HG02943 (cell line): ENCODE results near the gene LIMCH1.

Experiments
- ATAC-seq: cut with Tn5 transposase; IDR thresholded peaks from one replicate; pipeline ENCODE4 v1.9.1; 2021; ENCODE audit warnings: mild to moderate bottlenecking, low read depth, moderate library complexity; ENCODE audit not compliant: unreplicated experiment

LIMCH1 gene

DNA sequence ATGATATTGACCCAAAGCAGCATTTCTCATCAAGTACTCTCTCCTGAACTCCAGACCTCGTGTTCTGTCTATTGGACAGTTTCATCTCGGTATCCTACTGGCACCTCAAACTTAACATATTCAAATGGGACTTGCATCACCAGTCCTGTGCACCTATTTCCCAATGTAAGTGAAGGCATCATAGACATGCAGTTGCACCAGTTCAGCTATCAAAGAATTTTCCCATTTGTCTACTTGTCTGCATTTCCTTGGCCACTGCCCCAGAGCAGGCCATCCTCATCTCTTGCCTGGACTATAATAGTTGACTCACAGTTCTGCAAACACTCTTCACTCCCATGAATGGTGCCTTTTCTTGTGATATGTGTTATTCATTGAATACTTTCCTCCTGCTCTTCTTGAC is 11.3 kb upstream of the LIMCH1 start:
- ATAC-seq, result no peak

DNA sequence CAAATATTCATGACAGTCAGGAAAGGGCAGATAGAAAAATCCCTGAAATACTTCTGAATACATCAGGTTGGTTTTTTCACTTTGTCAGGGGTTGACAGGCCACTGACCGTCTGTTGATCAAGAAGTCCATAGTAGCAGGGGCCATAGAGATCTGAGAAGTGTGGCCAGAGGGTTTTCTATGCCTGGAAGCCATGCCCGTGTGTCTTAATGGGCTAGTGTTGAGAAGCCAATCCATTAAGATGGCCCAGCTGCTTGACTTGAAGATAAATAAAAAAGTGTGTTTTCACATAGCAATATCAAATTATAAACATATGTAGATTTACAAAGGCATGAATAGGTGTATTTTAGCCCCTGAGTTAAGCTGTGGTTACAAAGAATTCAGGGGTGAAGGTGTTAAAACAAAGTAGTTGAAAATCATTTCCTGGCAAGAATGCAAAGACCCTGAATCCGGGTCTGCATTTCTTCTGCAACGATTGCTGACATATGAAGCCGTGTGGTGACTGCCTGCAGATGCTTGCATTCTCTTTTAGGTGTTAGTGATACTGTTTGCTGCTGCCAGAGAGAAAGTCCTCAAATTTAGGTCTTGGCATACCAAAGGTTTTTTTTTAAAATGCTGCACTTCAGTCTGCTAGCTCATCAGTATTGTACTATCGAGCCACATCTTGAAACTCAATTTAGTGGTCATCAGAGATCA is 9.3 kb upstream of the LIMCH1 start:
- ATAC-seq, result no peak

DNA sequence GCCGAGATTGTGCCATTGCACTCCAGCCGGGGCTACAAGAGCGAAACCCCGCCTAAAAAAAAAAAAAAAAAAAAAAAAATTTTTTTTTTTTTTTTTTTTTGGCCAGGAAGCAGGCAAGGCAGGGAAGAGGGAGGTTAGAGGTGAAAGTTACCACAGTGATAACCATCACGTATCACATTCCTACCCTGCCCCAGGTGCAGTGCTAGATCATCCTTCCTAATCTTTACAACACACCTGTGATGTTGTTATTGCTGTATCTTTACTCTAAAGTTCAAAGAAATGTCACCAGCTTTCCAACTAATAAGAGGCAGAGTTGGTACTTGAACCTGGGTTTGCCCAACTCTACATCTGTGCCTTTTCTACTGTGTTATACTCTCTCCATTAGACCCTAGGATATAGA is 7.2 kb upstream of the LIMCH1 start:
- no peak for ATAC-seq

DNA sequence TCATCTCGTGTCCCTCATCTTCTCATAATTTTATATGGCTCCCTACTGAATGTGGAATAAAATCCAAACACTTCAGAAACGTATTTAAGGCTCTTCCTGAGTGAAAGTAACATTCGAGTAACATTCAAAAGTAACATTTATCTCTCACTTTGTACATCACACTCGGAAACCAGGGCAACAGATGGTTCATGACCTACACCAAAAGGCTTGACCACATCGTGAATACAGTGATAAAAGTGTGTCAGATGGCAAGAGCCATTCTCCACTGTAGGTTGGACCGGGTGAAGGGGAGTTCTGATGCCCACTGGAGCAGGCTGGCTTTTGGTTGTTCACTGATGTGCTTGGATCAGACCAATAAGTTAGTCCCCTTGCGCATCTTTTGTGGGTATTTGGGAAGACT is 5.6 kb upstream of the LIMCH1 start:
- ATAC-seq, result no peak

DNA sequence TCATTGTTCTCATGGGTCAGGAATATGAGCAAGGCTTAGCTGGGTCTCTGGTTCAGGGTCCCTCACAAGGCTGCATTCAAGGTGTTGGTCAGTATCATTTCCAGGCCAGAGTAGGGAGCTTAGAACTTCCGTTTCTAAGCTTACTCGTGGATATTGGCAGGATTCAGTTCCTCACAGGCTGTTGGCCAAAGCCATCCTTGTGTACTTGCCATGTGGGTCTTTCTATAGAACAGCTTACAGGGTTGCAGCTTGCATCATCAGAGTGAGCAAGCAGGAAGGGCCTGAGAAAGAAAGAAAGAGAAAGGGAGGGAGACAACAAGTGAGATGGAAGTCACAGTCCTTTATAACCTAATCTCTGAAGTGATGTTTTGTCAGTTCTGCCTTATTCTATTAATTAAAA is 5.1 kb upstream of the LIMCH1 start:
- no peak for ATAC-seq

DNA sequence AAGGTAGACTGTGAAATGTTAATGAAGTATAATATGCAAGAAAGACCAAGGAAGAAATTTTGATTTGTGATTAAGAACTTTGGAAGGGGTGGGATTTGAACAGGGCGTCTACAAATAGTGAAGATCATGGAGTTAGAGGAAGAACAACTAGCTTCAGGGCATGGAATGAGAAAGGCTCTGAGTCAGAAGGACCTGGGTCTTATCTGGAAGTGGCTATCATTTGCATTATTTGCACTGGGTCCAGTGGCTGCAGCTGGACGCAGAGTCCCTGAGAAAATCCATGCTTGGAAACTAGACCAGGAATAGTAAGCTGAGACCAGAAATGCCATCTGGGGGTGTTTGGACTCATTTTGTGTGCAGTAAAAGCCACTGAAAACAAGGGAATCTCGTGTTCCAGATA is 4.3 kb upstream of the LIMCH1 start:
- no peak for ATAC-seq

DNA sequence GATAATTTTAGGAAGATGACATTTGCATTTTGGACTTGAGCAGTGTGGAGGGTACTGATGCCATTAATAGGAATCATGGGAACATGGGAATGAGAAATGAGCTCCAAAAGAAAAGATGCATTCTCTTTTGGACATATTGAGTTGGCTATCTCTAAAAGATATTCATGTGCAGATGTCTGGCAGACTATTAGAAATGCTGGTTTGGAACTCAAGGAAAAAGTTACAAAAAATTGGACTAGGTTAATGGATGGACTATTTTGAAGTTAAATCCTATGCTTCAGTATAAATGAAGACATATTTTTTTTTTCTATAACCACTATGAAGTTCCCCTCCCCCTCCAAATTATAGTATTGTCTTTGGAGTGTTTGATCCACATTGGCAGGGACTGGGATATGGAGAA is 3.6 kb upstream of the LIMCH1 start:
- no peak for ATAC-seq

DNA sequence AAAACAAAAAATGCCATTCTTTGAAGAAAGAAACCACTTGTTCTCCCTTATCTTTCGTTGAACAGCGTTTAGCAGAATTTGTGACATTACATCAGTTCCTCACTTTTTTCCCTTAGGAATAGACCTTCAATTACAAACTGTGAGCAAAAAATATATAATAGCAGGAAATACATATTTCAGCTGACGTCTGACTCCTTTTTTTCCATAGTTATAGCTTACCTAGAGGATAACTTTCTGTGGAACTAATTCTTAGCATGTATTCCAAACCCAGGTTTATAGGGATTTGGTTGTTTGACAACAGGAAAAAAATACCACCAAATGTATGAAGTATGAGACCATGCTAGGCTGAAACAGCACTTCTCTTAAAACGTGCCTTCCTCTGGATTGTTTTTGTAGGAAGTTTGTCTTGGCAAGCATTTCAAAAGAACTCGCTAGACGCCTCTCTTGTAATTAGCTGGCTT is 2.0 kb upstream of the LIMCH1 start:
- ATAC-seq, result no peak

DNA sequence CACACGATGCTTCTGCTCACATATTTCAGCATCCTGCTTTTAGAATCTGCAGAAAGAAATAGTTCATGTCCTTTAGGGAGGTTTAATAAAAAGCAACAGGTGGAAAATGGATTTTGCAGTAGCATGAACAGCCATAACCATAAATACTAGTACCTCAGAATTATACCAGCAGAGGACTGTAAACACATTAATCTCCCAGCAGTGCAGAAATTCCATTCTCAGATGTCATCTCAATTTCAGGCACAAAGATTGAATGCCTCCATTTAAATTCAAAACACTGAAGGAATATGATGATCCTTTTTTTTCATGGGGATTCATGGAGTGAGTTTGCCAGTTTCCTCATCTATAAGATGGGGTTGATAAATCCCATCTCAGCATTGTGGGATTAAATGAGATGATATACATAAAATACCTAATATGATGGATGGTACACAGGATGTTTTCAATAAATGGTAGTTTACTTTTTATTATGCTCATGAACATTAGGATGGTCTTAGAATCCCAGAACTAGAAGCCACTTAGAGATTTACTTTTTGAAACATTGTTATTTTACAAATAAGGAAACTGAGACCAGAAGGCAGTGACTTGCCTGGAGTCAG is 566 bp upstream of the LIMCH1 start:
- ATAC-seq, result no peak

DNA sequence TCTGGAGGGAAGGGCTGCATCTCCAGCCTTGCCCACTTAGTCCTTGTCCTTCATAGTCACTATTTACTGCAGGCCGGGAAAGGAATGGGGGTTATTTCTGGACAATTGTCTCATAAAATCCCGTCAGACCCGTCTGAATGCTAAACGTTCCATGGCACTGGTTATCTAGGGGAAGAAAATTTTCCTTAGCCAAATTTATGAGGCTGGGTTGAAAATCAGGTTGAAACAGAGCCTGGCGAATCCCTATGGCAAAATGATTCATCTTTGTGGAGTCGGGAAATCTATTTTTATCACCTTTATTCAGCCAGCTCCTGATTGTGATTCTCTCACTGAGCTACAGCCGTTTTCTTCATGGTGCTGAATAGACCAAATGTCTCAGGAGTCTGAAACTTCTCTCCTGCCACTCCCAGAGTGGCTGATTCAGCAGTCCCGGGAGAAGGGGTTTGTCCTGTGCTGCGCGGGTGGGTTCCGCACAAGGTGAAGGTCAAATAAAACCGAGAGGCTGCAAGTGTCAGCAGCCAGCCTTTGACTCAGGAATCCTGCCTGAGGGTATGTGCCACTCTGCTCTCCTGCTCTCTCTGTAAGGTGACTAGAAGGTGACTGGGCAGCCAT is 1.0 kb downstream of the LIMCH1 start:
- ATAC-seq, result no peak

DNA sequence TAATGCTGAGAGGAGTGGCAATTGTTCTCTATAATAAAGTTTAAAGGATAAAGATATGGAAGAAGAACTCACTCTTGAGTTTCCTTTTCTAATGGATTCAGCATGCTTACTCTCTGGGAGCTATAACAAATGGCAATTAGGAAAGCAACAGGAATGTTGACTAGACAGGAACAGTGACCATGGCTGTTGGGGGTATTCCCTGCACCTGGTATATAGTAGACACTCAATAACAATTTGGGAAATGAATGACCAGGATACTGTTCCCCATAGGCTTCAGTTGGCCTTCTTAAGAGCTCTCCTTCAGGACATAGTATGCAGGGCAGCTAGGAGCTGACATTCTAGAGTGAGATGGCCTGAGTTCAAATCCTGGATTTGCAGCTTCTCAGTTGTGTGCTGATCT is 1.8 kb downstream of the LIMCH1 start:
- no peak for ATAC-seq

DNA sequence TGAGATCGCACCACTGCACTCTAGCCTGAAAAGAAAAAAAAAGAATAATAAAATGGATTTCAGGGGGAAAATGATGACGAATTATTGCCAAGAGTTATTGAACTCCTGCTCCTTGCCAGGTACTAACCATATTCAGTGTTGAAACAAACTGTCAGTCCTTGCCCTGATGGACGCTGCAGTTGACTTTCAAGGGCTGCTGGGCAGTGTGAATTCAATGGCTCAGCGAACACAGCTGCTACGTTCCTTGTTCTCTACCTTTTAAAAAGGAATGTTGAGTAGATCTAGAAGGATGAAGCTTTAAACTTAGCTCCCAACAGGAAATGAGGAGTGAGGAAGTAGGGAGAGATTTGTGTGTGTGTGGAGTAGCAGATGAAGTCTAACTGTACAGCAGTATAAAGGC is 2.7 kb downstream of the LIMCH1 start:
- ATAC-seq, result no peak

DNA sequence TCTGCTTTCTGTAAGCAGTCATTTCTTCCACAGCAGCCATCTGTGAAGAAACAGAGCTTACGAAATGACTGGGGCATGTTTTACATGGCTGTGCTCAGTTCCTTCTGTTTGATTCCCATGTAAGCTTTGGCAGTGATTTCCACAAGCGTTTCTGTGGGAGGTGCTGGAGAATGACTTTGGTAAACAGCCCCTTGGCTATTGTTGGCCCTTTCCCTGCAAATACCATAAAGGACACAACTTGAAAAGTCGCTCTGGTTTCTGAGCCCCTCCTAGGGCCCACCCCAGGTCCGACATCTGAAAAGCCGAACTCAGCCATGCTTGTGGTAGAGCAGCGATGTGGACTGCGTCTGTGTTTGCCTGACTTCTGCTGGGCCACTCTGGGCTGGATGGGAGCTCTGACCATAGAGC is 3.7 kb downstream of the LIMCH1 start:
- no peak for ATAC-seq

DNA sequence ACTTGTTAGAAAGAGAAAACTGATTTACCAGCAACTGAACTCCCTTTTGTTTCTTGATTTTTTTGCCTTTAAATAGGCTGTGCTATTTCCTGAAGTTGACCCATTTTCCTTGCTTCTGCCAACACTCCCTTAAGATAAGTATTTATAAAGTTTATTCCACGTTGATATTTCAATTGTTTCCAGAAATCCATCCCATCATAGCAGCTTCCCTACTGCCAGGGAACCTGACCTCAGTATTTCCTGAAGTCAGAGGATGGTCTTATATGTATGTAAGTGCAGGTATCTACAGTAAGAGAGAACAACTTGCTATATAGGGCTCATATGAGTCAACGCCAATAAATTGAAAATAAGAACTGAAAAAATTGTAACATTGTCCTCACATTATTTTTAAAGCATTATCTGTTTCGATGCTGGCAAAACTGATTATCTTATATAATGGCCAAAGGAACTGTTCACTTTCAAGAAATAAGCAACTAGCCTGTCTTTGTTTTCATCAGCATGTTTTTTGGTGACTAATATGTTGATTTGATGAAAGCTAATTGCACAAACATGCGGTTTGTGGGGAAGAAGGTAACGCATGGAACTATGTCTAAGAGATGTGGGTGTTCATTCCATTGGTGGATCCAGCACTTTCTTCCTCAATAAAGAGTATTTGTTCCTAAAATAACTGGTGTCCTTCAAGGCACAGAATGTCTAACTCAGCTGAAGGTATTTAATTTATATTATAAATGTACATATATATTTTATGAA is 4.7 kb downstream of the LIMCH1 start:
- no peak for ATAC-seq

DNA sequence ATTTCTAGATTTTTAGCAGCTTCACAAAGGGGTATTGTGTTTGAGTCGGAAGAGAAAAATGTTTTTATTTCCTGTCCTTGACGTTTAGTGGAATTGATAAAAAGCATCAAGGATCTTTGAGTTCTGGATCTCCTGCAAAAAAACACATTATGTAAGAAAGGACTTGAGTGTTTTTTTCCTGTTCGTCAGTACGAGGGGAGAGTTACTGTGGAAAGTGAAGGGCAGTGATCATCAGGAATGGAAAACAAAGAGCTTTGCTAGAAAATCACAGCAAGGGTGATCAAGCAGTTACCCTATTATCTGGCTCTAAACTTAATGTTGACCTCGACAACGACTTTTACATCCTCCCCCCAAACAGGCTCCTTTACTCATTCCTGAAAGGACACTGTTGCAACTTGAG is 7.3 kb downstream of the LIMCH1 start:
- ATAC-seq, result no peak

DNA sequence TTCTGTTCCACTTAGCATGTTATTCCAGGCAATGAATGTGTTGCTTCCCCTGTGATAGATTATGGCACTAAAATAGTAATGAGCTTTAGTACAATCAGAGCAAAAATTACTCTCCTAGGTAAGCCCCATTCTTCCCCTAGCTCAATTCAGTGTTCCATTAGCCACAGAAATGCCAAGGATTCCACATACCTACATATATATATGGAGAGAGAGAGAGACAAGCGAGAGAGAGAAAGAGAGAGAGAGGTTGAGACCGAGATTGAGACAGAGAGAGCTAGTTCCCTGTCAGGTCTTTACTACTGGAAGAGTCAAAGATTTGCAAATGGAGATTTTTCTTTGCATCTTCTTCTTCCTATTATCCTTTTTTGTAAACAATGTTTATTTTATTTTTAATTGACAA is 8.7 kb downstream of the LIMCH1 start:
- no peak for ATAC-seq

DNA sequence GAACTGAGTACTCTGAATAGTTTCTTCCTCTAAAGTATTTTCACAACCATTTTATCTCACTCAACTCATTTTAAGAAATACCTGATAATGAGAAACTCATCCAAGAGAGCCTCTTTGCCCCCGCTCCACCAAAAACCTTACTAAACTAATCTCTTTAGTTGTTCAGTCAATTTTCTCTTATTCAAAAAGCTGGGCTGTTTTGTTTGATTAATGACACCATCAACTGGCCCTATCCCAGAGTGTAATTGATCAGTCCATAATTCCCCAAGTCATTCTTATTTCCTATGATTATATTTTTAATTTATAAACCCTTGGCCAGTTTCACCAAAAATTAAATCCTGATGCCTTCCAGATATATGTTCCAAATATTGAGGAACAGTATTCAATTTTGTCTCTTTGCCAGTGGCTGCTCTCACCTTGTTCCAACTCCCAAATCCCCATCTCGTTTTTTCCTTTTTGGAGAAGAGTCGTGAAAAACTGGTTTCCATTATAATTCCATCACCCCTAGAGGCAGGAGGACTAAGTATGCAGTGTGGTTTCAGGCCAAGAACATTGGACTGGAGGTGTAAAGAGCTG is 10.4 kb downstream of the LIMCH1 start:
- ATAC-seq, result no peak

DNA sequence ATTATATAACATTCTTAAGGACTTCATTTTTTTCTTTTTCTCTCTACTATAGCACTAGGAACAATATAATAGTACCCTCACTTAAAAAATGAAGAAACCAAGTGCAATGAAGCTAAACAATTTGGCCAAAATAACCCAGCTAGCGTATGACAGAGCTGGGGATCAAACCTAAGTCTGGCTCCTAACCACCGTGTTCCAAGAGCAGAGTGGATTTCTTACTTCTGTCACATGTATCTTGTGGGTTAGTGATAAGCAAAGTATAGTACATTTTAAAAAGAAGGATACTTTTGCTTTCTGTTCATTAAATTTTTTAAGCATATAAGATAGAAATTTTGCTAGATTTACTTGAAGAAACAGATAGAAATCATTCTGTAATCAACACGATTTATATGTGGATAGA is 11.5 kb downstream of the LIMCH1 start:
- ATAC-seq, result no peak

DNA sequence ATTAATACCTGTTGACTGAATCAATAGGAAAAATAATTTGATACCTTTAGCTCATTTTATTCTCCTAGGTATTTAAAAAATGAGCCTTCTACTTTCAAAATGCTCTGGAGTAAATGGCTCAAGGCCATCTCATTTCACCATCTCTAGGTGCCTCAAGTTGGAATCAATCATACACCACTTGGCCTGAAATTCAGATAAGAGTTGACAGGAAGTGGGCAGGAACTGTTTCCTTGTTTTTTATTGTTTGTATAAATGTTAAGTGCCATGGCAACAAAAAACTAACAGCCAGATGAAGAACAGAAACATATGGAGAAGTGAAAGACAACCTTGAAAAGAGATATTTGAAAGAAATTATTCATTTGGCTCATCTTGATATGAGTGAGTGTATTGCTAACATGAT is 12.4 kb downstream of the LIMCH1 start:
- no peak for ATAC-seq

DNA sequence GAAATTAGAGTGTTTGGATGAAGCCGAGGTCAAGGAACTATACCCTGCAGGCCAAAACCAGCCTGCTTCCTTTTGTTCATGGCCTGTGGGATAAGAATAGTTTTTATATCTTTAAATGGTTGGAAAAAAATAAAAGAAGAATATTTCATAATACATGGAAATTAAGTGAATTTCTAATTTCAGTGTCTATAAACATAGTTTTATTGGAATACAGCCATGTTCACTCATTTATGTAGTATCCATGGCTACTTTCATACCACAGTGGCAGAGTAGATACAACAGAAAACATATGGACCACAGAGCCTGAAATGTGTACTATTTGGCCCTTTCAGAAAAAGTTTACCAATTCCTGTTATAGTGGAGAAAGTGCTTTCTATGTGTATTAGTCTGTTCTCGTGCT is 13.6 kb downstream of the LIMCH1 start:
- ATAC-seq, result no peak

DNA sequence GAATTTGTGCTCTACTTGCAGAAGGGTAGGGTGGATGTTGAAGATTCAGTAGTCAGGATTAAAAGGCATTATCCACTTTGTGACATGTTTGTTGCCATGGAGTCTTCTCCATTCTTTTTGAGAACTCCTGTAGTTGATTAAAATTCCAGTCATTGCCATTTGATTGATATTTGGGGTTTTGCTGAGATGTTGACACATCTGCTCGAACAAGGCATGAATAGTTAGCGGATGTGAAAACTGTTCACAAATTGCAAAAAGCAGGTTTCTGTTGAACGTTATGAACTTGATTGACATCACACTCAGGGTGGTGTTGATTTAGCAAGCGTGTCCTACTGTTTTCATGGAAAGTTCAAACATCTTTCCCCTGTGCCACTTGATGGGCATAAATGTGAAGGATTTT is 16.9 kb downstream of the LIMCH1 start:
- ATAC-seq, result no peak
